Neural crest cell (in vitro differentiated cells): ENCODE results near the gene SNCG. TPM values are rescaled to one million over a fixed set of nuclear protein-coding genes. Genes with fewer than 3 reads are reported as not detected.
A peak's percentile ranks its signal among the peaks of the same experiment; 100 is the strongest.
"Not testable (repeated sequence)": the region's sequence is repeated elsewhere in the genome, so short reads cannot be mapped to it uniquely, and the experiment has no call there.

Source experiments
- DNase-seq: peaks from one replicate; pipeline ENCODE4 v3.0.0; 2021; ENCODE audit warnings: low read depth, mixed read lengths, low spot score
- H3K27ac Mint-ChIP-seq: one replicate; pipeline ENCODE4 v1.8.0; 2021; ENCODE audit warnings: mild to moderate bottlenecking, mixed read lengths; ENCODE audit not compliant: unreplicated experiment
- H3K27me3 Mint-ChIP-seq: 2 replicates; pipeline ENCODE4 v1.8.0; 2021; ENCODE audit warnings: low read depth, mild to moderate bottlenecking, mixed read lengths
- H3K36me3 Mint-ChIP-seq: 2 replicates; pipeline ENCODE4 v1.8.0; 2021; ENCODE audit warnings: low read depth, mild to moderate bottlenecking, mixed read lengths
- H3K4me1 Mint-ChIP-seq: 2 replicates; pipeline ENCODE4 v1.8.0; 2021; ENCODE audit warnings: mixed read lengths
- H3K4me3 Mint-ChIP-seq: one replicate; pipeline ENCODE4 v1.8.0; 2021; ENCODE audit warnings: mild to moderate bottlenecking, mixed read lengths
- H3K9me3 Mint-ChIP-seq: 2 replicates; pipeline ENCODE4 v1.8.0; 2021; ENCODE audit warnings: mixed read lengths
- total RNA-seq: library from RNA; stranded (reverse); gene quantifications from 2 replicates; pipeline ENCODE4 v1.2.1, GENCODE V29; 2021
- TF ChIP-seq, protein P1 (sequence below): fragments of 200-600 bp; sonication (generic); conservative IDR thresholded peaks from 2 replicates; pipeline ENCODE4 v1.5.0; 2021; ENCODE audit warnings: antibody characterized with exemption, mild to moderate bottlenecking

The SNCG gene
- total RNA-seq, 1 donor from 2014 or later, result 8.2 TPM

DNA sequence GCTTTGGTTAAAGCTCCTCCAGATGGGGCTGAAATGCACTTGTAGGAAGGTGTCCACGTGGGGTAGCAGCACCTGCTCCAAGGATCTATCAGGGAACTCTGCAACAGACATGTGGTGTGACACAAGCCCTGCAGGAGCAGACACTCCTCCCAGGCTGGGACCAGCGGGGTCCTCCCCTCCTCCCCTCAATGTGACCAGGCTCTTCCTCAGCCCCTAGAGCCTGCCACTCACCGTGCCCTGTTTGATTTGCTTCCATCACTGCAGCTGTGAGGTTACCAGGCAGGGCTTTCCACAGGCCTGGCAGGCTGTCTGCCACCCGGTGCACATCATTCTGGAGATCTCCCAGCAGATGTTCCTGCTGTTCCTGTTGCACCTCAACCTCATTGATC lies 14.4 kb upstream of the SNCG start:
- Mint-ChIP-seq H3K4me3 (no peak overlapping the region), H3K27ac (no peak overlapping the region), H3K27me3 (no peaks in the 10 kb centered on the region), H3K9me3 (no peaks in the 10 kb centered on the region), H3K36me3 (no peaks in the 10 kb centered on the region), H3K4me1 (peaks cover 17% of the 10 kb centered on the region)
- TF ChIP-seq, protein P1, sequence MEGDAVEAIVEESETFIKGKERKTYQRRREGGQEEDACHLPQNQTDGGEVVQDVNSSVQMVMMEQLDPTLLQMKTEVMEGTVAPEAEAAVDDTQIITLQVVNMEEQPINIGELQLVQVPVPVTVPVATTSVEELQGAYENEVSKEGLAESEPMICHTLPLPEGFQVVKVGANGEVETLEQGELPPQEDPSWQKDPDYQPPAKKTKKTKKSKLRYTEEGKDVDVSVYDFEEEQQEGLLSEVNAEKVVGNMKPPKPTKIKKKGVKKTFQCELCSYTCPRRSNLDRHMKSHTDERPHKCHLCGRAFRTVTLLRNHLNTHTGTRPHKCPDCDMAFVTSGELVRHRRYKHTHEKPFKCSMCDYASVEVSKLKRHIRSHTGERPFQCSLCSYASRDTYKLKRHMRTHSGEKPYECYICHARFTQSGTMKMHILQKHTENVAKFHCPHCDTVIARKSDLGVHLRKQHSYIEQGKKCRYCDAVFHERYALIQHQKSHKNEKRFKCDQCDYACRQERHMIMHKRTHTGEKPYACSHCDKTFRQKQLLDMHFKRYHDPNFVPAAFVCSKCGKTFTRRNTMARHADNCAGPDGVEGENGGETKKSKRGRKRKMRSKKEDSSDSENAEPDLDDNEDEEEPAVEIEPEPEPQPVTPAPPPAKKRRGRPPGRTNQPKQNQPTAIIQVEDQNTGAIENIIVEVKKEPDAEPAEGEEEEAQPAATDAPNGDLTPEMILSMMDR, result no peak
- no peak for DNase-seq

DNA sequence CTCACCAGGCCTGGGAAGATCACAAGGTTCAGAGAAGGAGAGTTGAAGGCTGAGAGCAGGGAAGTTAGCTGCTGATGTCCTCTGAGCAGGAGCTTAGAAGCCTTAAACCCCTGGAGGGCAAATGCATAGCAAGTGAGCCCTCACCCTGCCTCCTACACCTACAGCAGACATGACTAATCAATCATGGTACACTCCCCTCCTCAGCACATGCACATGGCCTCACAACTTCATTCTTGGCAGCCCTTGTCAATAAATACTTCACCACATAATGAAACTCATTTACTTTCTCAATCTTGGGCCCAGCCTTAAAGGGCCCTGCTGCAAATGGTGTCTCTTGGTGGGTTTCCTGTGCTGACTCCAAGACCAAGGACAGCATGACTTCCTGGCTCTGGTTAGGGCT lies 13.9 kb upstream of the SNCG start:
- Mint-ChIP-seq H3K27ac (no peak overlapping the region), H3K4me3 (no peak overlapping the region), H3K4me1 (peaks cover 16% of the 10 kb centered on the region), H3K9me3 (no peaks in the 10 kb centered on the region), H3K36me3 (no peaks in the 10 kb centered on the region), H3K27me3 (no peaks in the 10 kb centered on the region)
- TF ChIP-seq, protein P1, result no peak
- no peak for DNase-seq

DNA sequence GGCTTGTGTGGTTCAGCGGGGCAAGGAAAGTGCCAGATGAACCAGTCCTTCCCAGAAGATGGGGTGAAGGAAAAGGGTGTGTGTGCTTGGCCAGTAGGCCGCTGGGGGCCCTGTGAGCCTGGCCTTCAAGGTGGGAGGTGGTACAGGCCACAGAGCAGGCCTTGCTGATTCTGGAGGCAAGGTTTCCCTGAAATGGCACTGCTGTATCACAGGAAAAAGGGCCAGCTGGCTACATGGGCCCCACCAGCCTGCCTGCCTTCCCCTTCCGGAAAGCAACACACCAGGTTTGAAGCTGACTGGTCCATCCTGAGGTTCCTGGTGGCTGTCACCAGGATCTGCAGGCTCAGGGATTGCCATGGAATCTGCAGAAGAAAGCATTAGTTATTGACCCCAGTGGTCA lies 13.5 kb upstream of the SNCG start:
- Mint-ChIP-seq H3K9me3 (no peaks in the 10 kb centered on the region), H3K36me3 (no peaks in the 10 kb centered on the region), H3K27me3 (no peaks in the 10 kb centered on the region), H3K27ac (no peak overlapping the region), H3K4me3 (no peak overlapping the region), H3K4me1 (peaks cover 13% of the 10 kb centered on the region)
- TF ChIP-seq, protein P1, result no peak
- DNase-seq, result no peak

DNA sequence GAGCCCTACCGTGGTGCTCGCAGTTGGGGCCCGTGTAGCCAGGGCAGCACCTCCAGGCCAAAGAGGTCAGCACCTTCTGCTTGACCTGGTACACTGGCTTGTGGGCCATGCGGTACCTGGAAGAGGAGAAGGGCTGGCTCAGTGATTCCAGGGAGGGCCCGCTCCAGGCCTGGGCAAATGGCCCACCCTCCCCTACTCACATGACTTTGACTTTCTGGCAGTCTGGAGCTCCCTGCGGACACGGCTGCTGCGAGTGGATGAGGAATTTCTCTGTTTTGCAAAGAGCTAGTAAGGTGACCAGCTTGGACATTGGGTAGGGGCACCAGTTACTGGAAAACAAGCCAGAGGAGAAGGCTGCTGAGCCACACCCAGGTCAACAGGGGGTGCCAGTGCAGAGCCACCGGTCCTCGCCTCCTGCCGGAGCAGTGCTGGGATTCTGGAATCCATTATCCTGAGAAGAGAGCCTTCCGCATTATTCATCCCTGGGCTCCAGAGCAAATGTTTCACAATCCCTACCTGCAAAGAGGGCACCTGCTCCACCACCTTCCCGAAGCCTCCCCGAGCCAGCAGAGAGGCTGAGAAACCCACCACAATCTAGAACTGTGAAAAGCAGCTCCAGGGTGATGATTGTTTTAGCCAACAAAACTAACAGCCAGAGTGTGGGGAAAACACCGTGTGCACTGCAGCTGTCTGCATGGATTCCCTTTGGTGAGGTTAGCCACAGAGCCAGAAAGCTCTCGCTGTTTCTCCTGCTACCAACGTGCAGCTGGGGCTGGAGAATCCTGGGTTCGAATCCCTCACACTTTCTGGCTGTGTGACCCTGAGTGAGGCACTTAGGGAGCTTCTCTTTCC lies 12.8 kb upstream of the SNCG start:
- no peak for DNase-seq
- Mint-ChIP-seq H3K4me3 (no peak overlapping the region), H3K27ac (peak overlapping the region; percentile 78)

DNA sequence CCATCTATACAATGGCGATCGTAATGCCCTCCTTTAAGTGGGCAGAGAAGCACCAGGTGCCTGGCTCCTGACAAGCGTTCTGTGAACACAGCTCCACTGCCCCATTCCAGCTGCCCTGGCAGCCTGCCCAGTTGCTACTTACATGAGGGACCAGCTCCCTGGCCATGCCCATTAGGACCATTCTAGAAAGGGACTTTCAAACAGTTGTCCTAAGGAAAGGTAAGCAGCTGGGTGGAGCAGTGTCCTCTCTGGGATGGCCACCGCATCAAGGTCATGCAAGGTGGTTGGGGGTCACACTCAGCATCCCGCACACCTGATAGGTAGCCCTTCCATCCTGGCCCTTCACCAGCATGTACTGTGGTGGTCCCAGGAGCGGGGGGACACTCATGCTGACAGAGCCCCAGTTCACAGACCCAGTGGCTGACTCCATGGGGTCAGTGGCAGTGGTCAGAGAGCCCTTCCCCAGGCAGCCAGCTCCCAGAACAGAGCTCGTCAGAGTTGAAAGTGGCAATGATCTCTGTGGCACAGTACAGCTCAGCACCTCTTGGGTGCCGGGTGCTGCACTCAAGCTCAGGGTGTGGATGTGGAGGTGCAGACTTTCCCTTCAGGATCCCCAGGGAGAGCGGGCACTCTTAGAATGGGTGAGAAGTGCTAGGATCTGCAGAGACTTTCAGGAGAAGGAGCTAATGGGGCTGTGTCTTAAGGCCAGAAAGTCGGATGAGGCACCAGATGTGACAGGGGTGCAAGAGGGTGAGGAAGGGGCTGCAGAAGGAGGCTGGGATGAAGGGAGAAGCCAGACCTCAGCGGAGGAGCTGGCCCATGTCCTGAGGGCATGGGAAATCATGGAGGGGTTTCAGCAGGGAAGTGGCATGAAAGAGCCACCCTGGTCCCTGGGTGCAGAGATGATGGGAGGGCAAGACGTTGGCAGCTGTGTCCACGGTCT lies 11.9 kb upstream of the SNCG start:
- TF ChIP-seq, protein P1, result no peak
- no peak for DNase-seq
- no peaks in the 10 kb centered on the region for H3K36me3 Mint-ChIP-seq
- no peaks in the 10 kb centered on the region for H3K9me3 Mint-ChIP-seq
- H3K4me3 Mint-ChIP-seq, result no peak overlapping the region
- no peak overlapping the region for H3K27ac Mint-ChIP-seq
- peaks cover 13% of the 10 kb centered on the region for H3K4me1 Mint-ChIP-seq
- no peaks in the 10 kb centered on the region for H3K27me3 Mint-ChIP-seq

More for the DNA sequence above, 12.8 kb upstream of the SNCG start:
- Mint-ChIP-seq H3K4me1 (peaks cover 13% of the 10 kb centered on the region), H3K36me3 (no peaks in the 10 kb centered on the region), H3K9me3 (no peaks in the 10 kb centered on the region), H3K27me3 (no peaks in the 10 kb centered on the region)
- TF ChIP-seq, protein P1, result no peak

DNA sequence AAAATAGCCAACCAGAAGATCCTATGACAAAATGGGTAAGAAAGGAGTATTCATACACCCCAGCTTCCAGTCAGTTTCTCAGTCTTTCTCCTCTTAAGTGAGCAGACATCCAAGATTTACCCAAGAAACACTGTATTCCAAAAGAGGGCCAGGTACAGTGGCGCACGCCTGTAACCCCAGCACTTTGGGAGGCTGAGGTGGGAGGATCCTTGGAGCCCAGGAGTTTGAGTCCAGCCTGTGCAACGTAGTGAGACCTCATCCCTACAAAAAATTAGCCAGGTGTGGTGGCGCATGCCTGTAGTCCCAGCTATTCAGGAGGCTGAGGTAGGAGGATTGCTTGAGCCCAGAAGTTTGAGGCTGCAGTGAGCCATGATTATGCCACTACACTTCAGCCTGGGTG lies 10.6 kb upstream of the SNCG start:
- not testable (repeated sequence) for H3K27me3 Mint-ChIP-seq, H3K4me3 Mint-ChIP-seq, H3K9me3 Mint-ChIP-seq, H3K27ac Mint-ChIP-seq, H3K36me3 Mint-ChIP-seq, DNase-seq
- peaks cover 13% of the 10 kb centered on the region for H3K4me1 Mint-ChIP-seq
